ENCODE measurements around the gene TAF10.
A peak's percentile ranks its signal among the peaks of the same experiment; 100 is the strongest.

The TAF10 gene

GRCh38 chr11:6625156-6625831, 13.3 kb upstream of the TAF10 start:
- no peak for DNase-seq (ENCODE audit: low read depth in 3 of 3)

- no peak for DNase-seq (ENCODE audit: low read depth in 3 of 3)
These were observed 11.7 kb upstream of the TAF10 start for GRCh38 chr11:6623391-6624363.

GRCh38 chr11:6622261-6623171, 10.5 kb upstream of the TAF10 start:
- DNase-seq (ENCODE audit: low read depth in 3 of 3): no peak

GRCh38 chr11:6621711-6622211, 9.7 kb upstream of the TAF10 start:
- no peak for DNase-seq (ENCODE audit: low read depth in 3 of 3)

GRCh38 chr11:6620636-6621035, 8.6 kb upstream of the TAF10 start:
- DNase-seq (ENCODE audit: low read depth in 3 of 3): no peak

- DNase-seq (ENCODE audit: low read depth in 3 of 3): peak; percentile 68 to 84 (median 80)
These were observed 7.2 kb upstream of the TAF10 start, which contains the start of gene TPP1 for GRCh38 chr11:6619004-6619745. TSS of gene TPP1 (minus strand) at chr11:6619422. CDS start at chr11:6619400, 22 bp downstream.

GRCh38 chr11:6618117-6619003, 6.3 kb upstream of the TAF10 start:
- DNase-seq (ENCODE audit: low read depth in 3 of 3): peak in 2 of 3 experiments; percentile 50 to 60

GRCh38 chr11:6617315-6617781, 5.3 kb upstream of the TAF10 start:
- no peak for DNase-seq (ENCODE audit: low read depth in 3 of 3)

GRCh38 chr11:6616596-6617250, 4.7 kb upstream of the TAF10 start:
- no peak for DNase-seq (ENCODE audit: low read depth in 3 of 3)

GRCh38 chr11:6615882-6616585, 4.0 kb upstream of the TAF10 start:
- no peak for DNase-seq (ENCODE audit: low read depth in 3 of 3)

GRCh38 chr11:6615046-6615445, 3.0 kb upstream of the TAF10 start:
- DNase-seq (ENCODE audit: low read depth in 3 of 3): no peak

GRCh38 chr11:6614446-6614845, 2.4 kb upstream of the TAF10 start:
- no peak for DNase-seq (ENCODE audit: low read depth in 3 of 3)

GRCh38 chr11:6613496-6613895, 1.5 kb upstream of the TAF10 start:
- no peak for DNase-seq (ENCODE audit: low read depth in 3 of 3)

GRCh38 chr11:6611963-6612212, 128 bp downstream of the TAF10 start:
- no peak for DNase-seq (ENCODE audit: low read depth in 3 of 3)

- no peak for DNase-seq (ENCODE audit: low read depth in 3 of 3)
These were observed 689 bp downstream of the TAF10 start for GRCh38 chr11:6611092-6611962.

- DNase-seq (ENCODE audit: low read depth in 3 of 3): no peak
These were observed 1.4 kb downstream of the TAF10 start for GRCh38 chr11:6610591-6610990.

- no peak for DNase-seq (ENCODE audit: low read depth in 3 of 3)
These were observed 2.5 kb downstream of the TAF10 start for GRCh38 chr11:6609502-6610015.
